GF-D8 (cell line): Measurements from ENCODE around the gene IGFBP7.
"Not testable (repeated sequence)": the region's sequence is repeated elsewhere in the genome, so short reads cannot be mapped to it uniquely, and the experiment has no call there.

Source experiments
- DNase-seq: peaks from one replicate; lab custom pipeline; 2025; lab: John Stamatoyannopoulos, UW

The IGFBP7 gene

GRCh38 chr4:57073559-57073958 is 36.6 kb downstream of the IGFBP7 start:
- no peak for DNase-seq

- peak; percentile 45 for DNase-seq
Observed at GRCh38 chr4:57071326-57071725, 38.9 kb downstream of the IGFBP7 start.

- DNase-seq = no peak
Observed at GRCh38 chr4:57070461-57070860, 39.7 kb downstream of the IGFBP7 start.

GRCh38 chr4:57068237-57068981 is 41.8 kb downstream of the IGFBP7 start:
- DNase-seq = no peak

GRCh38 chr4:57065730-57066482 is 44.3 kb downstream of the IGFBP7 start:
- DNase-seq = no peak

- no peak for DNase-seq
Observed at GRCh38 chr4:57064811-57065711, 45.1 kb downstream of the IGFBP7 start.

- DNase-seq = no peak
Observed at GRCh38 chr4:57064120-57064519, 46.1 kb downstream of the IGFBP7 start.

- no peak for DNase-seq
Observed at GRCh38 chr4:57063518-57063917, 46.7 kb downstream of the IGFBP7 start.

GRCh38 chr4:57061395-57061794 is 48.8 kb downstream of the IGFBP7 start:
- no peak for DNase-seq

GRCh38 chr4:57060717-57061067 is 49.5 kb downstream of the IGFBP7 start:
- DNase-seq = not testable (repeated sequence)

- DNase-seq = no peak
Observed at GRCh38 chr4:57059890-57060716, 50.1 kb downstream of the IGFBP7 start.

- DNase-seq = no peak
Observed at GRCh38 chr4:57055886-57056285, 54.3 kb downstream of the IGFBP7 start.

GRCh38 chr4:57053508-57053907 is 56.7 kb downstream of the IGFBP7 start:
- DNase-seq = no peak

GRCh38 chr4:57051524-57051923 is 58.7 kb downstream of the IGFBP7 start:
- DNase-seq = no peak

- DNase-seq = no peak
Observed at GRCh38 chr4:57051095-57051494, 59.1 kb downstream of the IGFBP7 start.

GRCh38 chr4:57048590-57049304 is 61.4 kb downstream of the IGFBP7 start:
- DNase-seq = no peak

GRCh38 chr4:57047046-57047445 is 63.1 kb downstream of the IGFBP7 start:
- not testable (repeated sequence) for DNase-seq

- no peak for DNase-seq
Observed at GRCh38 chr4:57044996-57045395, 65.2 kb downstream of the IGFBP7 start.

- DNase-seq = no peak
Observed at GRCh38 chr4:57044279-57044678, 65.9 kb downstream of the IGFBP7 start.

GRCh38 chr4:57043347-57044251 is 66.6 kb downstream of the IGFBP7 start:
- no peak for DNase-seq
